ENCODE measurements around the gene HTRA3. TPM values are rescaled to one million over a fixed set of nuclear protein-coding genes. Genes with fewer than 3 reads are reported as not detected.

The HTRA3 gene
- total and polyA plus RNA-seq, 2 experiments from 2014 or later, result 19.4 to 34.9 TPM

DNA sequence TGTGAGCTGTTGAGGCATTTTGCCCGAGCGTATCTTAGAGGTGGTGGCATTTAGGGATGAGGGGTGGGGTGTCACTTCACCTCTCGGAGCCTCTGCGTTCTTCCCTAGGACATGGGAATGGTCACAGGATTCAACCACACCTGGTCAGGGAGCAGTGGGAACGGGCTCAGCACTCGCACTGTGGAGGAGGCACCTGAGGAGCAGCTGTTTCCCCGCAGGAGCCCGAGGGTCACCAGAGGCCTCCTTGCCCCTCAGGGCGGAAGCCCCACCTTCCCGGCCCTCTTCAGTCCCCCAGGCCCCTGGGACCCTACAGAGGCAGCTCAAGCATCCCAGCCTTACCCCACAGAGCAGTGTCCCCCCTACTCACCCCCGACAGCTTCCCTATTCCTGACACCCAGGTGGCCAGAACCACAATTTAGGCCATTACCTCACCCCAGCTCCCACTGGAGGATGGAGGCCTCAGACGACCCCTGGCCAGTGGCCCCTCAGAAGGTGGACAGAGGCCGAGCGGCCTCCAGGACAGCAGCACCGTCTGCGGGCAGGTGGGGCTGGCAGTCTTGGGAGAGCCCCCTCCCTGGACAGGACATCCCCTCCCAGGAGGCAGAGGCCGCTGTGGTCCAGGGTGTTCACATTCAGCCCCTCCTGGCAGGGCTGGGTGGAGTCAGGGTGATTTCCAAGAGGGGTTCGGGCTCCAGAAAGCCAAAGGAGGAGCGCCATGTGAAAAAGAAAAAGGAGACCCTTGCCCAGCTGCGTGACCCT is 4.2 kb upstream of the HTRA3 start:
- no peaks in the 10 kb centered on the region for H3K9me3 ChIP-seq (ENCODE audit: low read depth)
- H3K4me2 ChIP-seq, result no peak overlapping the region
- no peaks in the 10 kb centered on the region for H3K9me2 ChIP-seq (replicated peaks; ENCODE audit: insufficient read depth)
- 94% methylated on average over 15 of the region's 20 CpGs for WGBS (ENCODE audit: low lambda C conversion rate, missing lambda C conversion rate)
- DNase-seq (ENCODE audit: low spot score), result no peak
- H3K27me3 ChIP-seq, result peaks cover 8% of the 10 kb centered on the region
- H3K4me3 ChIP-seq, result no peak overlapping the region
- no peaks in the 10 kb centered on the region for H3K36me3 ChIP-seq (replicated peaks; ENCODE audit: insufficient read depth, low read depth)
- no peaks in the 10 kb centered on the region for H4K20me1 ChIP-seq (ENCODE audit: insufficient read depth, poor library complexity, severe bottlenecking)
- peaks cover 18% of the 10 kb centered on the region for H3K4me1 ChIP-seq (ENCODE audit: insufficient read depth)
- no peak overlapping the region for H2AFZ ChIP-seq
- no peaks in the 10 kb centered on the region for H3K79me2 ChIP-seq
- TF ChIP-seq, protein P1, sequence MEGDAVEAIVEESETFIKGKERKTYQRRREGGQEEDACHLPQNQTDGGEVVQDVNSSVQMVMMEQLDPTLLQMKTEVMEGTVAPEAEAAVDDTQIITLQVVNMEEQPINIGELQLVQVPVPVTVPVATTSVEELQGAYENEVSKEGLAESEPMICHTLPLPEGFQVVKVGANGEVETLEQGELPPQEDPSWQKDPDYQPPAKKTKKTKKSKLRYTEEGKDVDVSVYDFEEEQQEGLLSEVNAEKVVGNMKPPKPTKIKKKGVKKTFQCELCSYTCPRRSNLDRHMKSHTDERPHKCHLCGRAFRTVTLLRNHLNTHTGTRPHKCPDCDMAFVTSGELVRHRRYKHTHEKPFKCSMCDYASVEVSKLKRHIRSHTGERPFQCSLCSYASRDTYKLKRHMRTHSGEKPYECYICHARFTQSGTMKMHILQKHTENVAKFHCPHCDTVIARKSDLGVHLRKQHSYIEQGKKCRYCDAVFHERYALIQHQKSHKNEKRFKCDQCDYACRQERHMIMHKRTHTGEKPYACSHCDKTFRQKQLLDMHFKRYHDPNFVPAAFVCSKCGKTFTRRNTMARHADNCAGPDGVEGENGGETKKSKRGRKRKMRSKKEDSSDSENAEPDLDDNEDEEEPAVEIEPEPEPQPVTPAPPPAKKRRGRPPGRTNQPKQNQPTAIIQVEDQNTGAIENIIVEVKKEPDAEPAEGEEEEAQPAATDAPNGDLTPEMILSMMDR (IDR thresholded peaks at IDR 0.05; ENCODE audit: poor library complexity), result no peak
- TF ChIP-seq EZH2phosphoT487 (IDR thresholded peaks at IDR 0.05; ENCODE audit: low read depth, severe bottlenecking, unreplicated experiment) (no peak), EZH2 (IDR thresholded peaks at IDR 0.05; ENCODE audit: borderline replicate concordance) (no peak)
- no peak overlapping the region for H3K27ac ChIP-seq

DNA sequence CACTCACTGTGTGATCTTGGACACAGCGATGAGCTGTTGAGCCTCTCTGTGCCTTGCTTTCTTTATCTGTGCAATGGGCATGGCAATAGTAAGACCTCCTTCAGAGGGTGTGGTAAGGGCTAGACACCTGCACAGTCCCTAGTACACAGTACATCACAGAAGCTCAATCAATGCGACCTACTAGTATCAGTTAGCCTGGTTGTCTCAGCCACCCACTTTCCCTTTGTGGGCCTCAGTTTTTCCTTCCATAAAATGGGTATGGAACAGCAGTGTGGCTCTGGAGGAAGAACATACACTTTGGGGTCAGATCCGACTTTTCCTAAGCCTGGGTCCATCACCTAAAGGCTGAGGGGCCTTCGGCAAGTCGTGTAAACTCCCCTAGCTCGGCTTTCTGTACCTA is 3.5 kb upstream of the HTRA3 start:
- Histone ChIP-seq H3K27me3 (peaks cover 16% of the 10 kb centered on the region), H2AFZ (no peak overlapping the region), H3K4me1 (ENCODE audit: insufficient read depth) (peaks cover 20% of the 10 kb centered on the region), H4K20me1 (ENCODE audit: insufficient read depth, poor library complexity, severe bottlenecking) (no peaks in the 10 kb centered on the region), H3K27ac (no peak overlapping the region), H3K79me2 (no peaks in the 10 kb centered on the region), H3K4me2 (no peak overlapping the region), H3K4me3 (no peak overlapping the region), H3K36me3 (replicated peaks; ENCODE audit: insufficient read depth, low read depth) (no peaks in the 10 kb centered on the region), H3K9me3 (ENCODE audit: low read depth) (no peaks in the 10 kb centered on the region), H3K9me2 (replicated peaks; ENCODE audit: insufficient read depth) (no peaks in the 10 kb centered on the region)
- TF ChIP-seq, protein P1 (IDR thresholded peaks at IDR 0.05; ENCODE audit: poor library complexity), result no peak
- TF ChIP-seq EZH2phosphoT487 (IDR thresholded peaks at IDR 0.05; ENCODE audit: low read depth, severe bottlenecking, unreplicated experiment), result no peak
- no peak for TF ChIP-seq EZH2 (IDR thresholded peaks at IDR 0.05; ENCODE audit: borderline replicate concordance)
- 93% methylated on average over 6 of the region's 6 CpGs for WGBS (ENCODE audit: low lambda C conversion rate, missing lambda C conversion rate)
- DNase-seq (ENCODE audit: low spot score), result no peak

DNA sequence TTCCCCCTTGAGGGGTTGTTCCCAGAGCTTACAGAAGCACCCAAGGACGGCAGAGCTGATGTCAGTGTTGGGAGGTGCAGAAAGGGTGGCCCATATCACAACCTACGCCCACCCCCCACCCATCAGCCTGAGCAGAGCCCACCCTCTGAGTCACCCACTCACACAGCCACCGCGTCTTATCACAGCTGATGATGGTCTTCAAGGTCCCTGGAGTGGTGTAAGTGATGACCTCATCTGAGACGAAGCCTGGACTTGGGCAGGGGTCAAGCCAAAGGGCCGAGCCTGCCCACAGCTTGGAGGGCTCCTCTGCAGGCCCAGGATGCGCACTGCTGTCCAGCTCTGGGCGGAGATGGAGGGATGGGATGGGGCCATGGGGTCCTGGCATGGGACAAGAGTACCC is 3.0 kb upstream of the HTRA3 start:
- no peak overlapping the region for H3K27ac ChIP-seq
- H3K4me2 ChIP-seq, result no peak overlapping the region
- H3K4me1 ChIP-seq (ENCODE audit: insufficient read depth), result peaks cover 20% of the 10 kb centered on the region
- no peak for TF ChIP-seq EZH2 (IDR thresholded peaks at IDR 0.05; ENCODE audit: borderline replicate concordance)
- TF ChIP-seq, protein P1 (IDR thresholded peaks at IDR 0.05; ENCODE audit: poor library complexity), result no peak
- no peak for TF ChIP-seq EZH2phosphoT487 (IDR thresholded peaks at IDR 0.05; ENCODE audit: low read depth, severe bottlenecking, unreplicated experiment)
- no peak overlapping the region for H3K4me3 ChIP-seq
- no peaks in the 10 kb centered on the region for H3K36me3 ChIP-seq (replicated peaks; ENCODE audit: insufficient read depth, low read depth)
- no peaks in the 10 kb centered on the region for H3K9me2 ChIP-seq (replicated peaks; ENCODE audit: insufficient read depth)
- H2AFZ ChIP-seq, result no peak overlapping the region
- no peaks in the 10 kb centered on the region for H4K20me1 ChIP-seq (ENCODE audit: insufficient read depth, poor library complexity, severe bottlenecking)
- peaks cover 20% of the 10 kb centered on the region for H3K27me3 ChIP-seq
- no peaks in the 10 kb centered on the region for H3K79me2 ChIP-seq
- DNase-seq (ENCODE audit: low spot score), result no peak
- no peaks in the 10 kb centered on the region for H3K9me3 ChIP-seq (ENCODE audit: low read depth)
- WGBS (ENCODE audit: low lambda C conversion rate, missing lambda C conversion rate), result 70% methylated on average over 8 of the region's 8 CpGs

All from hepatocyte (in vitro differentiated cells).